ENCODE results near the gene CCDC137. TPM values are rescaled to one million over a fixed set of nuclear protein-coding genes. Genes with fewer than 3 reads are reported as not detected.
A peak's percentile ranks its signal among the peaks of the same experiment; 100 is the strongest.

The CCDC137 gene
- total and polyA plus RNA-seq, 2 of the 13 experiments (the other 11 are each of a cell fraction or from before 2014, with no cell fraction given): 14.6 to 39.1 TPM

GRCh38 chr17:81687770-81688541 is 21.4 kb downstream of the CCDC137 start:
- no peak overlapping the region for H3K9ac ChIP-seq (ENCODE audit: insufficient read depth, low read depth, low read length)
- CTCF ChIA-PET (ENCODE audit: low intra/inter-chr PET ratio, low total read pairs): no interaction called here
- no peaks in the 10 kb centered on the region; a peak in 2 of 5 replicates for H3K27me3 ChIP-seq (ENCODE audit: control insufficient read depth in 1 of 2, insufficient read depth in 2 of 2, low read length in 2 of 2)
- no peak for FAIRE-seq
- peak; percentile 12; the same call in 1 of the 2 replicates for TF ChIP-seq GABPB1 (CRISPR knock-in tag; IDR thresholded peaks at IDR 0.05)
- TF ChIP-seq AGO1 (IDR thresholded peaks at IDR 0.05; ENCODE audit: low read depth, low read length, poor library complexity, severe bottlenecking): peak; percentile 26
- peak; percentile 74 for TF ChIP-seq AGO2 (optimal IDR thresholded peaks at IDR 0.05; ENCODE audit: low read depth, low read length)
- TF ChIP-seq RBFOX2 (IDR thresholded peaks at IDR 0.05; ENCODE audit: low read depth, low read length): peak; percentile 71
- TF ChIP-seq MEF2D (CRISPR knock-in tag; IDR thresholded peaks at IDR 0.05): no peak
- intact Hi-C loops (cut with micrococcal nuclease; ENCODE audit: unreplicated experiment): no loop called here
- H3K79me2 ChIP-seq (ENCODE audit: insufficient read depth, low read length): peaks cover 28% of the 10 kb centered on the region
- H3K27ac ChIP-seq (ENCODE audit: extremely low read length, insufficient read depth, low read length): no peak overlapping the region
- peaks cover 53 to 72% of the 10 kb centered on the region in 2 experiments; a peak in 4 of 5 replicates for H3K36me3 ChIP-seq (replicated peaks in 1 of 2; ENCODE audit: control insufficient read depth in 1 of 2, insufficient read depth in 2 of 2, low read length in 2 of 2)
- no peak overlapping the region for H3K4me3 ChIP-seq (replicated peaks in 1 of 3; ENCODE audit: insufficient read depth in 1 of 3, low read depth in 2 of 3, low read length in 3 of 3)
- in situ Hi-C loops (cut with HindIII; ENCODE audit: extremely low pct_ligation_motif_present, low pct_unique_long_range_greater_than_20kb): no loop called here
- no peak for DNase-seq (ENCODE audit: low spot score)
- no peak overlapping the region for H3K4me2 ChIP-seq (ENCODE audit: low read depth, low read length)
- no peak overlapping the region for H2AFZ ChIP-seq (ENCODE audit: low read length)
- H4K20me1 ChIP-seq (ENCODE audit: insufficient read depth, low read length): no peaks in the 10 kb centered on the region
- 97% methylated on average over 36 of the region's 41 CpGs for WGBS (ENCODE audit: low lambda C conversion rate)
- no TSS peak for BruUV-seq (replicated peaks)
- POLR2A ChIA-PET: interaction anchor here (1.8 kb wide), 1 partner anchor 15 kb away, joined by 6 read pairs; the partner anchor contains the start of gene MRPL12
- ATAC-seq: no peak
- peaks cover 17% of the 10 kb centered on the region for H3K4me1 ChIP-seq (ENCODE audit: insufficient read depth, low read length)
- no peaks in the 10 kb centered on the region for H3K9me3 ChIP-seq (ENCODE audit: low read length)

GRCh38 chr17:81688616-81689015 is 22.1 kb downstream of the CCDC137 start:
- TF ChIP-seq PBX3 (CRISPR knock-in tag; IDR thresholded peaks at IDR 0.05; ENCODE audit: borderline replicate concordance) (no peak), THYN1 (CRISPR knock-in tag; IDR thresholded peaks at IDR 0.05; ENCODE audit: borderline replicate concordance, low read depth) (no peak), GTF2F1 (IDR thresholded peaks at IDR 0.05; ENCODE audit: low read length) (no peak), GLI4 (CRISPR knock-in tag; IDR thresholded peaks at IDR 0.05; ENCODE audit: borderline replicate concordance) (no peak), NONO (IDR thresholded peaks at IDR 0.05) (no peak), NONO (CRISPR knock-in tag; conservative IDR thresholded peaks at IDR 0.05) (no peak), ZNF143 (CRISPR knock-in tag; IDR thresholded peaks at IDR 0.05) (no peak), PLRG1 (conservative IDR thresholded peaks at IDR 0.05) (no peak), SMC3 (IDR thresholded peaks at IDR 0.05; ENCODE audit: low read length) (no peak), MATR3 (CRISPR knock-in tag; IDR thresholded peaks at IDR 0.05) (no peak), ZC3H13 (CRISPR knock-in tag; IDR thresholded peaks at IDR 0.05) (no peak)
- Histone ChIP-seq H3K4me3 (replicated peaks in 1 of 3; ENCODE audit: insufficient read depth in 1 of 3, low read depth in 2 of 3, low read length in 3 of 3) (no peak overlapping the region), H3K4me2 (ENCODE audit: low read depth, low read length) (no peak overlapping the region), H3K27ac (ENCODE audit: extremely low read length, insufficient read depth, low read length) (no peak overlapping the region), H3K36me3 (replicated peaks in 1 of 2; ENCODE audit: control insufficient read depth in 1 of 2, insufficient read depth in 2 of 2, low read length in 2 of 2) (peaks cover 58 to 78% of the 10 kb centered on the region in 2 experiments; a peak in 4 of 5 replicates), H3K4me1 (ENCODE audit: insufficient read depth, low read length) (peaks cover 17% of the 10 kb centered on the region), H2AFZ (ENCODE audit: low read length) (no peak overlapping the region), H3K79me2 (ENCODE audit: insufficient read depth, low read length) (peaks cover 22% of the 10 kb centered on the region), H3K9ac (ENCODE audit: insufficient read depth, low read depth, low read length) (no peak overlapping the region), H4K20me1 (ENCODE audit: insufficient read depth, low read length) (no peaks in the 10 kb centered on the region), H3K9me3 (ENCODE audit: low read length) (no peaks in the 10 kb centered on the region), H3K27me3 (ENCODE audit: control insufficient read depth in 1 of 2, insufficient read depth in 2 of 2, low read length in 2 of 2) (no peaks in the 10 kb centered on the region; a peak in 2 of 5 replicates)
- over 99% methylated on average over 12 of the region's 14 CpGs for WGBS (ENCODE audit: low lambda C conversion rate)
- ATAC-seq: no peak
- ChIA-PET CTCF (ENCODE audit: low intra/inter-chr PET ratio, low total read pairs) (no interaction called here), POLR2A (no interaction called here)
- intact Hi-C loops (cut with micrococcal nuclease; ENCODE audit: unreplicated experiment): no loop called here
- no peak for DNase-seq (ENCODE audit: low spot score)
- in situ Hi-C loops (cut with HindIII; ENCODE audit: extremely low pct_ligation_motif_present, low pct_unique_long_range_greater_than_20kb): no loop called here
- no peak for FAIRE-seq
- no TSS peak for BruUV-seq (replicated peaks)
